Raji (cell line): ENCODE results near the gene SNX17.

Experiments
- POLR2A ChIP-seq: IDR thresholded peaks from 2 replicates; pipeline ENCODE4 v1.6.1; 2011; ENCODE audit warnings: low read depth, low read length, control low read depth; ENCODE audit not compliant: insufficient read depth

Gene SNX17

DNA sequence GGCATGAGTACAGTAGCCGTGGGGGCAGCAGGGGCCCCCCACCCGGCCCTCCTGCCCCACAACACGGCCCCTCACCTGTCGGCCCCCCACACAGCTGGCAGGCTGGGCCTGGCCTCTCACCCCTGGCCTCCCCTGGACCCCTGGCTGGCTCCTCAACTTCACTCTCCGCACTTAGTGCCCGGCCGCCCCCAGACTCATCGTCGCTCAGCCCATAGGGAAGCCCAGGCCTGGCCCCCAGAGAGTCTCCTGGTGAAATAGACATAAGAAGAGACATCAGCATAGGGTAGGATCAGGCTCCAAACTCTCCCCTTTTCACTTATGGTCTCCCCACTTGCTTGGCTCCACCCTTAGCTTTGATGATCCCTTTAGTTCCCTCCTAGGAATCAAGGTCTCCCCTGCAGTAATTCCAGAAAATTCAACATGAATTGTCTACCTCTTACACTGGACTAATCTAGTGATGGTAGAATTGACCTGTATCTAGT is 8.4 kb downstream of the SNX17 start:
- no peak for TF ChIP-seq POLR2A

DNA sequence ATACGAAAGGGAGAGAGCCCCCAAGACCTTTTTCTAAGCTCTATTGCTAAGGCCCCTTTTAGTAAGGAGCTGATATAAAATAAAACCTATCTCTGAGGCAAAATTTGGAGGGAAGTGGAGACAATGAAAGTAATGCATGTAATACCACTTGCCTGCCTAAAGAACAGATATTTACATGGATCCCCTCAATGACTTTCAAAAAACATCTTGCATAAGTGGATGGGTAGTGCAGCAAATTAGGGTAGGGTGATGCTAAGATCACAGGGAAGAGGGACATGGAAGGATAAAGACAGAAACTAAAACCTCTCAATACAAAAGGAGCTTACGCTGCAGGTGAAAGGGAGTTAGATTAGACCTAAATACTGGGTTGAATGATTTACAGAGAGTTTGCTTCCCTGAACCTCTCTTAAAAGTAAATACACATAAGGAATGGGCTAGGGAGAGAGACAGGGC is 9.0 kb downstream of the SNX17 start:
- no peak for TF ChIP-seq POLR2A

DNA sequence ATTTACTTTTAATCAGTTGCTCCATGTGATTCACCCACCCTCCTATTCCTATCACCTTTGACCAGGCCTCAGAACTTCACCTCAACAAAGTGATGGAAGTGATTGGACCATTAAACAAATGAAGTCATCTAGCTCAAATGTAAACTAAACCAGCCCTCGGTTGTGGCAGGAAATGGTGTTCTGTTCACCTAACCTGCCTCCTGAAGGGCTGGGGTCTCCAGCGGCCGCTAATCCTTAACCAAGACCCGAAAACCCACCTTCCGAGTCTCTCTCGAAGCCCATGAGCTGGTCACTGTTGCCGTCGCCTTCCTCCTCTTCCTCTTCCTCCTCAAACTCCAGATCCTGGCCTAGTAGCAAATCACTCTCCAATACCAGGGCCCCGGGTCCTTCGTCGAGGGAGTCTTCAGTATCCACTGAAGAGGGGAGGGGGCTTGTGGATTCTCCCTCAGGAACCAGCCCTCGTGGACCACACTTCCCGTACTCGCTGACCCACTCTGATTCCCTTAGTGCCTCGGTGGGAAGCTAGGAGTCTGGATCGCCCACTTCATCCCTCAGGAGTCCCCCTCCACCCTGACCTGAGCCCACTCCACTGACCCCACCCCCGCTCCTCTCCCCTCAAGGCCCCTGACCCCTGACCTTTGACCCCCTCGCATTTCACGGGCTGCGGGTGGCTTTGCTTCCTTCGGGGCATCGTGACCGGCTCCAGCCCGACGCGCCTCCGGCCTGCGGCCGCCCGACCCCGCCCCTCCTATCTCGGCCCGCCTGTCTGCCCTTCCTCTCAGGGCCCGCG is 9.6 kb downstream of the SNX17 start:
- TF ChIP-seq POLR2A = no peak

DNA sequence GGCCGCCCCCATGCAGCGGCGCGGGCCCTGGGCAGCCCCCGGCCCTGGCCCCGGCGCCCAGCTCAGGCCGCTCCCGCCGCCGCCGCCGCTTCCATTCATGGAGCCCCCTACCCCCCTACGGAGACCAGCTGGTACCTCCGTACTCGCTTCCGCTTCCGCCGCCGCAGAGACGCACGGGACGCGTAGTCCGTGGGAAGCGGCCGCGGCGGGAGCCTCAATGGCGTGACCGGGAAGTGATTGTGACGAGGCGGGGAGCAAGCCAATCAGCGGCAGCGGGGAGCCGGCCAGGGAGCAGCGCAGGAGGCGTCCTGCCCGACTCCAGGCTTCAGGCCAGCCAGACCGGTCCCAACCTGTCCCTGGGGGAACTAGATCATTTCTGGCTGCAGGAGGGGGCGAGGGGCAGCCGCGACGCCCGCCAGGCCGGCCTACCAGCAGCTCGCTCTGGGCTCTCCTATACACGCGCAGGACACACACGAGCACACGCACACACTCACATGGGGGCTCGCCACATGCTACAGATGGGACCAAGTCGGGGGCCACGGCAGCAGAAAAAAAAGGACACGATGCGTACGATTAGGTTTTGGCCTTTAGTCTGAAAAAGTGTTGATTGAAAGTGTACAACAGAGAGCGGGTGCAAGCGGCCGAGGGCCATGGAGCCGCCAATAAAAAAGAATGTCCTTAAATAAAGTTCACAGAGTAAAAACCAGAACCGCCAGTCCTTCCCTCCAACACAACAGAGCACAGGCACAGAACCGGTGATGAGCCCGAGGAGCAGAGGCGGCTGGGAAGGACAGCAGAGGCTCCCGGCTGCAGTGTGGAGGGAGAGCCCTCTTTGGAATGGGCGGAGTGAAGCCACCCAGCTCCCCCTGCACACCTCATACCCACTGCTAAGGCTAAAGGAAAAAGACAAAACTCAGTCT is 10.5 kb downstream of the SNX17 start, which contains the start of gene ZNF513:
Gene ZNF513 (minus strand): TSS at position 109 of the 920 bp plus-strand sequence. CDS start 208 bp downstream, outside the sequence.
- no peak for TF ChIP-seq POLR2A

DNA sequence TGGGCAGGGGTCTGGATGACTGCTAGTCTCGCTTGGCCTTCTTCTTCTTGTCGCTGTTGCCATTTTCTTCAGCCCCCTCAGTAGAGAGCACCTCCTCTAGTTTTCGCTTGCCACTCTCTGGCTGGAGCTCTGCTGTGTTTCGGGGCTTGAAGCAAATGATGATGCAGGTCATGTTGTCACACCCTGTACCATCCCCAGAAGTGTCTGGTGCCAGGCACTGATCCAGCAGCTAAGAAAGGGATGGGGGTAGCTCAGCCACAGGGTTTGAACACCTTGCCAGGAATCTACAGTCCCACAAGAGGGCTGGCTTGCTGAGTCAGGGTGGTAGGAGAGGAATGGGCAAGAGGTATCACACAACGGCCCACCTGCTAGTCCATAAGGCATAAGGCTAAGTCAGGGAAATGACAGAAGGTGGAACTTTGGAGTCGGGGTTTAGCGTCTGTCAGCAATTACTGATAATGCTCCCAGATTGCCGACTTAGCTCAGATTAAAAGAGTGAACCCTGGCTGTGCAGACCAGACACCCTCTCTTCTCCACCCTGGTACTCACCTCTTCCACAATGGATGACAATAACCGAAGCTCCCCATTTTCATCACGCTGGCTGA is 11.3 kb downstream of the SNX17 start:
- TF ChIP-seq POLR2A = no peak

DNA sequence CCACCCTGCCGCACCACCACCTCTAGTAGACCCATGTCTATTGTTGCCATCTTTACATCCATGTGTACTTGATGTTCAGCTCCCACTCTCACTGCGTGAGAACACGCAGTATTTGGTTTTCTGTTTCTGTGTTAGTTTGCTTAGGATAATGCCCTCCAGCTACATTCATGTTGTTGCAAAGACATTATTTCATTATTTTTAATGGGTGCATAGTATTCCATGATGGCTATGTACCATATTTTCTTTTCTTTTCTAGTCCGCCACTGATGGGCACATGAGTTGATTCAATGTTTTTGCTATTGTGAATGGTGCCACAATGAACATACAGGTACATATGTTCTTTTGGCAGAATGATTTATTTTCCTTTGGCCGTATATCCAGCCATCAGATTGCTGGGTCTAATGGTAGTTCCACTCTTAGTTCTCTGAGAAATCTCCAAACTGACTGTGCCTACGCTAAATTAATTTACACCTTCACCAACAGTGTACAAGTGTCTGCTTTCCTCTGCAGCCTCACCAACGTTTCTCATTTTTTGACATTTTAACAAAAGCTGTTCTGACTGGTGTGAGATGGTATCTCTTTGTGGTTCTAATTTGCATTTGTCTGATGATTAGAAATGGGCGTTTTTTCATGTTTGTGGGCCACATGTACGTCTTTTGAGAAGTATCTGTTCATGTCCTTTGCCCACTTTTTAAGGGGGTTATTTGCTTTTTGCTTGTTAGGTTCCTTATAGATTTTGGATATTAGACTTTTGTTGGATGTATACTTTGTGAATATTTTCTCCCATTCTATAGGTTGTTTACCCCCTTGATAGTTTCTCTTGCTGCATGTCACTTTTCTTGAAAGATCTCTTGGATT is 20.6 kb downstream of the SNX17 start:
- no peak for TF ChIP-seq POLR2A

DNA sequence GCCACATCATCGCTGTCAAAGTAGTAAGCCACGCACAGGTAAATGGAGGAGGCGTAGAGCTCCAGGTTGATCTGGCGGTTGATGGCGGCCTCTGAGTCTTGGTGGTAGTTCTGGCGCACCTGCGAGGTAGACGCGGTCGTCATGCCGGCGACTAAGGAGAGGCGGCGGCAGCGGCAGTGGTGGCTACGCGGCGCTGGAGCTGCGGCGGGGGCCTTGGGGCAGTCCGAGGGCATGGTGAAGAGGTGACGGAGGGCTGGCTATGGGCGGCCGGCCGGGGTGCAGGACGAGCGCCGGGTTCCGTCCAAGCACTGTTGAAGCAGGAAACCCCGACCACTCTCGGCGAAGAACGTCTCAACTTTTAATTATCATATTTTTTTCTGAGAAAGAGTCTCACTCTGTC is 22.8 kb downstream of the SNX17 start:
- no peak for TF ChIP-seq POLR2A

DNA sequence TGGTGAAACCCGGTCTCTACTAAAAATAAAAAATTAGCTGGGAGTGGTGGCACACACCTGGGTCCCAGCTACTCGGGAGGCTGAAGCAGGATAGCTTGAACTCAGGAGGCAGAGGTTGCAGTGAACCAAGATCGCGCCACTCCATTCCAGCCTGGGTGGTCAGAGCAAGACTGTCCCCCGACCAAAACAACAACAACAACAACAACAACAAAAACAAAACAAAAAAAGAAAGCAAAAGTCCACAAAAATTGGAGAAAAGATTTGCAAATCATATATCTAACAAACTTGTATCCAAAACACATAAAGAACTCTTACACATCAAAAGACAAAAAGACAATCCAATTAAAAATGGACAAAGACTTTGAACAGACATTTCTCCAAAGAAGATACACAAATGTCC is 28.5 kb downstream of the SNX17 start:
- TF ChIP-seq POLR2A = no peak

DNA sequence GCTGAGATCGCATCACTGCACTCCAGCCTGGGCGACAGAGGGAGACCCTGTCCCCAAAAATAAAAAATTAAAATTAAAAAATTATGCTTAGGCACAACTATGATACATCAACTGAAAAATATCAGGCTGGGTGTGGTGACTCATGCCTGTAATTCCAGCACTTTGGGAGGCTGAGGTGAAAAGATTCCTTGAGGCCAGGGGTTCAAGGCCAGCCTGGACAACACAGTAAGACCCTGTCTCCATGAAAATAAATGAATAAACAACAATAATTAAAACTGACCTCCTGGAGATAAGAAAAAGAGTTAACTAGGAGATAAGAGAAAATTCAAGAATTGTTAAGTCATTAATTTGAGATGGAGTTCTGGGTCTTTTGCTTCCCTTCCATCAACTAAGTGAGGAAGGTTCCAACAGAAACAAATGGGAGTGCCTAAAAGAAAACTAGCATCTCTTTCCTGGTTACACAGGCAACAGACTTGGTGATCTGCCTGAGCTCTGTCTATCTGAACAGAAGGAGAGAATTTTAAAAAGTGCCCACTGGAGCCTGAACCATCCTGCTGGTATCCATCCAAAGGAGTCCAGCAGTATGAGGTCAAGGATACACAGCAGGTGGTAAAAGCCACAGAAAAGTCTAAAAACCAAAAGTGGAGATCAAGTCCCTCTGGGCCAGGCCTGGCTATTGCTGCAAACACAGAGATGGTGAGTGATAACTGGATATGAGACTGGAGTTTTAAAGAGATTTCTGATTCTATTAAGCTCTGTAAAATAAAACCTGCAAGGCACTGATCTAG is 30.1 kb downstream of the SNX17 start:
- TF ChIP-seq POLR2A = no peak

DNA sequence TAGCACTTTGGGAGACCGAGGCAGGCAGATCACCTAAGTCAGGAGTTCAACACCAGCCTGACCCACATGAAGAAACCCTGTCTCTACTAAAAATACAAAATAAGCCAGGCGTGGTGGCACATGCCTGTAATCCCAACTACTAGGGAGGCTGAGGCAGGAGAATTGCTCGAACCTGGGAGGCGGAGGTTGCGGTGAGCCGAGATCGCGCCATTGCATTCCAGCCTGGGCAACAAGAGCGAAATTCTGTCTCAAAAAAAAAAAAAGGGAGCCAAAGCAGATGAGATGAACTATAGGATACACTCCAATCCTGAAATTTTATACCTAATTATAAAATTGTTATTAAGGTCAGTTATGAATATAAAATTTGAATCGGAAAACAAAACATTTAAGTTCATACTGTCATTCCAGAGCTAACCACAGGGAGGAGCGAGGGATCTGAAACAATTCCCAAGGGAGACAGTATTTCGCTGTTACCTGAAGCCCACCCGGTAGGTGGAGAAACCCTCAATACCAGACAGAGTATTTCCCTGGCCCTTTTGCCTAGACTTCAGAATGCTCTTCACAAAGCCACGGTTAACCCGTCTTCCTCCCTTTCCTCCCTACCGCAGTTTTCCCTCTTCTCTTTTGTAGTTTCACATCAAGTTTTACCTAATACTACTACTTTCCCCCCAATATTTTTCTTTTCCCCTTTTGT is 37.5 kb downstream of the SNX17 start:
- no peak for TF ChIP-seq POLR2A

DNA sequence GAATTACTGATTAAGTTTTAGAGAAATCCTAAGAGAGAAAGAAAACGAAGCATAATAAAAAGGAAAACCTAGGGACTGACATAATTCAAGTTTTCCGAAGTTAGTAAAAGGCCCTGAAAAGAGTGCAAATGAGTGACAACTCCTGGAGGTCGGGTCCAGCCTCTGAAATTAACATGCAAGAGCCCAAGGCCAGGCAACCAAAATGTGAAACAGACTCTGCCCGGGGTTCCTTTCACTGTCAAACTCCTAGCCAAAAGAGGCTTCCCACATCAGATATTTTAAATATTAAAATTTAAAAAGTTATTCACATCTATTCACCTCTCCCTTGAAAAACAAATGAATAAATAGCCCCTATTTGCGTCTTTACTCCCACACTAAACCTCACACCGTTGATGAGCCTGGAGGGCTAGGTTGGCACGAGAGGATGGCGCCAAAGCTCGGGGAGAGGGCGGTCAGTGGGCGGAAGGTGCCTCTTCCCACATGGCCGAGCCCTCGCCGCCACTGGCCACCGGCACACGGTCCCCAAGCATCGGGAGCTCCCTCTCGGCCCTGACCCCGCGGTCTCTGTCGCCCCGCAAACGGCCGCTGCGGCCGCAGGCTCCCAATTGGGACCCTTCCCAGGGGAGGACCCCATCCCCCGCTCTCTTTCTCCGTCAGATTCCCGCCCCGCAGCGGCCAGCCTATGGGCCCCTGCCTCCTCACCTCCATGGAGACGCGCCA is 38.3 kb downstream of the SNX17 start:
- no peak for TF ChIP-seq POLR2A

DNA sequence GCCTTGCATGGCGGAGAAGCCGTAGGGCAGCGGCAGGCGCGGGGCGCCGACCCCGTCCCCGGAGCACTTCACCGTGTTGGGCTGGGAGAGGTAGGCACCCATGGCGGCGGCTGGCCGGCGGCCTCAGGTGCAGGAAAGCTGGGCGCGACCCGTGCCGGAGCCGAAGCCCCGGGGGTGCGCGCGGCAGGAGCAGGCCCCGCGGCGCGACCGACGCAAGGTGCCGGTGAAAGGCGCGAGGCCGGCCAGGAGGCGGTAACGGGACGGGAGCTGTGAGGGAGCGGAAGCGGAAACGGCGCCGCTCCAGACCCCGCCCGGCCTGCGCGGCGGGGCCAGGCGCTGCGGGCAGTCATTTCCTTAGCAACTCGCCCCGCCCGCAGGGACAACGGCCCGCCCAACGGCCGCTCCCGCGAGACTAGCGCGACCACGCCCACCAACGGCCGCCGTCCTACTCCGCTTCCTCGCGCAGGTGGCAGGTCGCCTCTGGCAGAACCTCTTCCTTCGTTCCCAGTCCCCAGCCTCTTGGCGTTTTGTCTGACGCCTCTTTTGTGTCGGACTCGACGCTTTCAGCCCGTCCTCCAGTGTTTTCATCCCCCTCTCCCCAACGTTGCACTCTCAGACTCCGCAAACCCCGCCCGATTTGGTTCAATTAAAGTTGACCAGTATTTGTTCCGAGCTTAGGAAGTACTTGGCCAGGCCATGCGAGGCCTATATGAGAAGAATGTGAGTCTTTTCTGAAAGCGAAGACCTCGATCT is 39.1 kb downstream of the SNX17 start, which contains the start of gene PPM1G:
Gene PPM1G (minus strand): TSS at position 271 of the 753 bp plus-strand sequence. CDS start 169 bp downstream, at position 102.
- TF ChIP-seq POLR2A = peak; percentile 99
